Measurements from ENCODE around the gene USP33.
"Not testable (repeated sequence)": the region's sequence is repeated elsewhere in the genome, so short reads cannot be mapped to it uniquely, and the experiment has no call there.

The USP33 gene

GRCh38 chr1:77739235-77739634 is 20.4 kb downstream of the USP33 start:
- no peak for DNase-seq (ENCODE audit: low read depth)

- no peak for DNase-seq (ENCODE audit: low read depth)
These were observed 27.6 kb downstream of the USP33 start for GRCh38 chr1:77732090-77732489.

- no peak for DNase-seq (ENCODE audit: low read depth)
These were observed 33.9 kb downstream of the USP33 start for GRCh38 chr1:77725706-77726105.

GRCh38 chr1:77718181-77718580 is 41.5 kb downstream of the USP33 start:
- no peak for DNase-seq (ENCODE audit: low read depth)

GRCh38 chr1:77716065-77716464 is 43.6 kb downstream of the USP33 start:
- no peak for DNase-seq (ENCODE audit: low read depth)

- DNase-seq (ENCODE audit: low read depth), result no peak
These were observed 49.9 kb downstream of the USP33 start for GRCh38 chr1:77709727-77710126.

- DNase-seq (ENCODE audit: low read depth), result peak; percentile 16
These were observed 53.3 kb downstream of the USP33 start for GRCh38 chr1:77706321-77706720.

GRCh38 chr1:77704736-77705135 is 54.9 kb downstream of the USP33 start:
- no peak for DNase-seq (ENCODE audit: low read depth)

- DNase-seq (ENCODE audit: low read depth), result not testable (repeated sequence)
These were observed 60.0 kb downstream of the USP33 start for GRCh38 chr1:77699673-77700072.

GRCh38 chr1:77697441-77697840 is 62.2 kb downstream of the USP33 start:
- DNase-seq (ENCODE audit: low read depth), result no peak

- no peak for DNase-seq (ENCODE audit: low read depth)
These were observed 70.7 kb downstream of the USP33 start for GRCh38 chr1:77688939-77689338.

- DNase-seq (ENCODE audit: low read depth), result peak; percentile 64
These were observed 72.1 kb downstream of the USP33 start for GRCh38 chr1:77687519-77687906.

GRCh38 chr1:77686796-77687518 is 72.7 kb downstream of the USP33 start:
- no peak for DNase-seq (ENCODE audit: low read depth)

- DNase-seq (ENCODE audit: low read depth), result peak; percentile 91
These were observed 76.2 kb downstream of the USP33 start for GRCh38 chr1:77683160-77684148.

GRCh38 chr1:77682460-77683159 is 77.0 kb downstream of the USP33 start, which contains the start of gene ZZZ3:
ZZZ3 (minus strand) TSS chr1:77682658; CDS start chr1:77633354, 49,304 bp downstream.
- peak; percentile 92 for DNase-seq (ENCODE audit: low read depth)

GRCh38 chr1:77680173-77680572 is 79.5 kb downstream of the USP33 start:
- DNase-seq (ENCODE audit: low read depth), result no peak

- DNase-seq (ENCODE audit: low read depth), result no peak
These were observed 80.7 kb downstream of the USP33 start for GRCh38 chr1:77678660-77679610.

GRCh38 chr1:77674807-77675206 is 84.8 kb downstream of the USP33 start:
- DNase-seq (ENCODE audit: low read depth), result not testable (repeated sequence)

- DNase-seq (ENCODE audit: low read depth), result no peak
These were observed 85.8 kb downstream of the USP33 start for GRCh38 chr1:77673716-77674355.

GRCh38 chr1:77673030-77673429 is 86.6 kb downstream of the USP33 start:
- DNase-seq (ENCODE audit: low read depth), result no peak

- DNase-seq (ENCODE audit: low read depth), result no peak
These were observed 87.3 kb downstream of the USP33 start for GRCh38 chr1:77672374-77672773.

All from iris pigment epithelial cell (primary cell).